ENCODE data around the gene DTD2.

DTD2 gene

DNA sequence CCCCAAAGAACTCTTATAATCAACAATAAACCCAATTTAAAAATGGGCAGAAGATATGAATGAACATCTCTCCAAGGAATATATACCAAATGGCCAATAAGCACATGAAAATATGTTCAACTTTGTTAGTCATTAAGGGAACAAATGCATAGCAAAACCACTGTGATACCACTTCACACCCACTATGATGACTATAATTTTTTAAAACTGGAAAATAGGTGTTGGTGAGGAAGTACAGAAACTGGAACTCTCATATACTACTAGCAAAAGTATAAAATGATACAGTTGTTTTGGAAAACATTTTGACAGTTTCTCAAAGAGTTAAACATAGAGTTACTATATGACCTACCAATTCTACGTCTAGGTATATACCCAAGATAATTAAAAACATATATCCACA is 27.5 kb downstream of the DTD2 start:
- Mint-ChIP-seq H3K27me3 (ENCODE audit: low read depth) (no peaks in the 10 kb centered on the region), H3K4me1 (ENCODE audit: low read depth) (peaks cover 2% of the 10 kb centered on the region), H3K36me3 (ENCODE audit: low read depth) (peaks cover 6% of the 10 kb centered on the region), H3K9me3 (peaks cover 6% of the 10 kb centered on the region), H3K4me3 (no peak overlapping the region), H3K27ac (no peak overlapping the region)
- no peak for DNase-seq (ENCODE audit: low spot score)

DNA sequence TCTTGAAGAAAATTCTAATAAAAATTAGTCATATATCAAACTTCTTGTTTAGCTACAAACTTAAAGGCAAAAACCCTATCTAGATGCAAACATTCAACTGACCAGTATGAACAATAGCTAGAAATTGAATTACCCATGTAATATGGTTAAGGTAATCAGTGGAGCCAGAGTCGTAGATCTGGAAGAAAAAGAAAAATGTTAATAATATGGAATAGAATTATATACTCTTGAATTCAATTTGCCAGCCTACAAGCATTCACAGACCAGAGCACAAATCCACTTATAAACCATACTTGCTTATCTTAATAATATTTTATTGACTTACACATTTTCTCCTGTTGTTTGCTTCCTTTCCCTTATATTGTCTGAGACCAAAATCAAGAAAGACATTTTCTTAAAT is 29.3 kb downstream of the DTD2 start:
- peaks cover 2% of the 10 kb centered on the region for H3K4me1 Mint-ChIP-seq (ENCODE audit: low read depth)
- H3K9me3 Mint-ChIP-seq = peaks cover 6% of the 10 kb centered on the region
- no peak for DNase-seq (ENCODE audit: low spot score)
- no peaks in the 10 kb centered on the region for H3K27me3 Mint-ChIP-seq (ENCODE audit: low read depth)
- H3K27ac Mint-ChIP-seq = no peak overlapping the region
- H3K4me3 Mint-ChIP-seq = no peak overlapping the region
- H3K36me3 Mint-ChIP-seq (ENCODE audit: low read depth) = peaks cover 6% of the 10 kb centered on the region

DNA sequence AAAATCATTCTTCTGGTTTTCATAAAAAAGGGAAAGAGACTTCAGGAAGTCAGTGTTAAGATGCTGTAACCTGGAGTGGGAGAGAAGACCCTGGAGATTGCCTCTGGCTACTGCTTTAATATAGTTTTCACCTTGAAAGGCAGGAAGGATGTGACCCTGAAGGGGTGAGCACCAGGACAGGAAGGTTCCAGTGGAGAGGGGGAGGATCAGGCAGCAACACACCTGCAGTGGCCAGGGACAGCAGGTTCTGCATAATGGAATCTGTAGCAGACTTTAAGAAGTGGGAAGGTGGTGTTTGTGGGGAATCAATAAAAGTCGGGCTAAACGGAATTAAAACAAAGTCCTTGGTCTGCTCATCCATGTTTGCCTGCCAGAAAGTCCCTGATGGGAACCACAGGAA is 30.6 kb downstream of the DTD2 start:
- Mint-ChIP-seq H3K4me1 (ENCODE audit: low read depth) (peaks cover 2% of the 10 kb centered on the region), H3K27me3 (ENCODE audit: low read depth) (no peaks in the 10 kb centered on the region), H3K36me3 (ENCODE audit: low read depth) (no peaks in the 10 kb centered on the region), H3K4me3 (no peak overlapping the region), H3K27ac (no peak overlapping the region), H3K9me3 (no peaks in the 10 kb centered on the region)
- DNase-seq (ENCODE audit: low spot score) = no peak

DNA sequence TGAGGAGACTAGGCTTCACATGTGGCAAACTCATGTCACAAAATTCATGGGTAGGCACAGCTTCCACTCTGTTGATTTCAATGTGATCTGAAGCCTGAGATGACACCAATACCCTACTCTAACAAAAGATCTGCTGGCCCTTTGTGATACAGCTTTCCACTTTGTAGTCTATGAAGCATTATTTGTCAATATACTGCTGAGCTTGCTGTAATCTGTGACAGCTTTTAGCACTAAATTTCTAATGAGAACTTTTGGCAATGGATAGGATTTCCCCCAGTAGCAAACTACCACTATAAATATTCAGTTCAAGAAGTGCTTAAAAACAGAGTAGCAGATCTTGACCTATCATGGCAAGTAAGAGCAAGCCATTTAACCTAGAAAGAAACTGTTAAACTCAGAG is 31.4 kb downstream of the DTD2 start:
- Mint-ChIP-seq H3K4me3 (no peak overlapping the region), H3K9me3 (no peaks in the 10 kb centered on the region), H3K27me3 (ENCODE audit: low read depth) (no peaks in the 10 kb centered on the region), H3K27ac (no peak overlapping the region), H3K36me3 (ENCODE audit: low read depth) (no peaks in the 10 kb centered on the region), H3K4me1 (ENCODE audit: low read depth) (peaks cover 7% of the 10 kb centered on the region)
- no peak for DNase-seq (ENCODE audit: low spot score)

DNA sequence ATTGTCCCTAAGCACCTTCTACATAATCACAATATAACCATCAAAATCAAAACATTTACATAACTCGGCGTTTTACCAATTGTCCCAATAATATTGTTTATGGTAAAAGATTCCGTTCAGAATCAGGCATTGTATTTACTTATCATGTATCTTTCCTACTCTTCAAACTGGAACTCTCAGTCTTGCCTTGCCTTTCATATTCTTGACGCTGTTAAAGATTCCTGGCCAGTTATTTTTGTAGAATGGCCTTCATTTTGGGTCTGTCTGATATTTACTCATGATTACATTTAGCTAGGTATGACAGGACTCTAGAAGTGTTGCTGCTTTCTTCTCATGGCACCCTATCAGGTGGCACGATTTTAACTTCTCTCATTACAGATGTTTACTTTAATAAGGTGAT is 36.1 kb downstream of the DTD2 start:
- Mint-ChIP-seq H3K27ac (peak overlapping the region; percentile 90), H3K27me3 (ENCODE audit: low read depth) (peaks cover 2% of the 10 kb centered on the region), H3K9me3 (no peaks in the 10 kb centered on the region), H3K36me3 (ENCODE audit: low read depth) (peaks cover 1% of the 10 kb centered on the region), H3K4me1 (ENCODE audit: low read depth) (peaks cover 20% of the 10 kb centered on the region), H3K4me3 (peak overlapping the region; percentile 97)
- DNase-seq (ENCODE audit: low spot score) = no peak

DNA sequence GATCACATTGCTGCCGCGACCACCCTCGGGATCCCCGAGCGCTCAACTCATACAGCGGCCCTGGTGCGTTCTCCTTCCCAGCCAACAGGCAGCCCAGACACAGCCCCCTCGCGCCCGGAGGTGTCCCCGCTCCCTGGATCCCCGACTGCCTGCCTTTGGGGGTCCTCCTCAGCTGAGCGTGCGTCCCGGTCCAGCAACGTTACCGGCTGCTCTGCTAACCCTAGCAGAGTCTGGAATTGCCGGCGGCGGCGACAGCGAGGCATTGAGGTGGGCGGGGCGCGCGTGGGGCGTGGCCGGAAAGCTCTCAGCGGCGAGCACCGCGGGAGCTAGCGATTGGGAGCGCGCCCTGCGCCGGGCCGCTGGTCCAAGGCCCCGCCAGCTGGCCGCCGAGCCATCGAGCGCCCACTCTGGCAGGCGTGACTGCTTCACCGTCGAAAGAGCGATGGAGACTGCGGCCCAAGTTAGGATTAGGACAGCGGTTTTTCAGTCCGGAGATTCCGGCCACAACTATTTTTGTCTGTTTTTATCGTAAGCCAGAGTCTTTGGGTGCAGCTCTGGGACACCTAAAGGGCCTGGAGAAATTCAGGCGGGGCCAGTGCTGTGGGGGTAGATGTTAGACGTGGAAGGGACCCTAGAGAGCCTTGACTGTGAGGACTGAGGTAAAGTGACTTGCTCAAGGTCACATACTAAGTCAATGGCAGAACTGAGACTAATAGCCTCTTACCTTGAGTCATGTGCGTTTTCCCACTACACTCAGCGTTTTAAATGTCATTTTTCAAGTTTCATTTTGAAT is 36.8 kb downstream of the DTD2 start, which contains the start of gene HEATR5A:
HEATR5A (minus strand) TSS at position 232 of the 793 bp plus-strand sequence. CDS start 17,575 bp downstream, outside the sequence.
- Mint-ChIP-seq H3K27ac (peak within 1 kb of the TSS; percentile 90), H3K4me3 (peak within 1 kb of the TSS; percentile 97), H3K27me3 (ENCODE audit: low read depth) (peaks cover 2% of the 10 kb centered on the region), H3K9me3 (no peaks in the 10 kb centered on the region), H3K36me3 (ENCODE audit: low read depth) (peaks cover 1% of the 10 kb centered on the region), H3K4me1 (ENCODE audit: low read depth) (peaks cover 20% of the 10 kb centered on the region)
- peak; percentile 91 for DNase-seq (ENCODE audit: low spot score)

DNA sequence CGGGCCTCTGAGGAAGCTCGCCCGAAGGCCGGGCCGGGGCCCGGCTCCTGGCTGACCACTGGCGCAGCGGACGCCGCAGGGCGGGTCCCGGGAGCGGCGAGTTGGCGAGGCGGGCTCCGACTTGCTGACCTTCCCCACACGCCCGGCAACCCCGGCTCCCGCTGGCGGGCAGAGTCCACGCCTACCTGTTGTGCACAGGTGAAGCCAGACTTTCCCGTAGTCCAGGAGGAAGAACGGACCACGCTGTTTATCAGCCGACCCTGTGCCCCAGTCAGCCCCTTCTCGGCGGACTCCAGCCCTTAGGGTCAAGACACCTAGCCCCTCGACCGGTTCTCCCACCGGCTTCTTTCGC is 37.4 kb downstream of the DTD2 start:
- H3K9me3 Mint-ChIP-seq = no peaks in the 10 kb centered on the region
- peaks cover 1% of the 10 kb centered on the region for H3K36me3 Mint-ChIP-seq (ENCODE audit: low read depth)
- peaks cover 2% of the 10 kb centered on the region for H3K27me3 Mint-ChIP-seq (ENCODE audit: low read depth)
- peak overlapping the region; percentile 90 for H3K27ac Mint-ChIP-seq
- peaks cover 20% of the 10 kb centered on the region for H3K4me1 Mint-ChIP-seq (ENCODE audit: low read depth)
- peak; percentile 18 for DNase-seq (ENCODE audit: low spot score)
- H3K4me3 Mint-ChIP-seq = peak overlapping the region; percentile 97

DNA sequence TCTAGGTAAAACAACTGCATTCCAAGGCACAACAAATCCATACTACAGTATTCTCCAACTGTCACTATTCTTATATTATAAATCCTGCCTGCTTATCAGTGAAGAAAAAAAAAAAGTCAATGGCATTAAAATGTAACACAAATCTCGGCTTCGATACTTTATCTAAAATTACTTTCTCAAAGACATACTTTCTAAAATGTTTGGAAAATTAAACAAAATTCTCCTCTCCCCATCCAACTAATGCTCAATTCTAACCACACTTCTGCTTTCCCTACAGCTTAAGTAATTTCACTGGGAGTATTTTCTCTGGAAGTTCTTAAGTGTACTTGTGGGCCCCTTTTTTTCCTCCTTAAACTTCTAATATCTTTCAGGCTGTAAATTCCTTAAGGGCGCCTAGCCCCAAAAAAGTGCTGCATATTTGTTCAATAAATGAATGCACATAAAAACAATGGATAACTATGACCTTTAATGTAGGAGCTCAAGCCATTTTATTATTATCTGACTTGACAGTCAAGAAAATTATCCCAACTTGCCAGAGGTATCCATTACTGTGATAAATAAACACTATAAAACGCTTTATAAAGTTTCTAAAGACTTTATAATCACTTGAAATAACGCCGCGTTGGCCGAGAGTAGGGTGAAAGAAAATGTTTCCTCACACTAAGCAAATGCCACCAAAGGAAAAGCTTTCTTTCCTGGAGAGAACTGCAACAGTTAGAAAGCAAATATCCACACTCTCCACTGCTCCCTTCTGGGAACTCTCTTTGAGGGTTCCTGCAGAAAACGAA is 37.9 kb downstream of the DTD2 start:
- peak overlapping the region; percentile 97 for H3K4me3 Mint-ChIP-seq
- no peak overlapping the region for H3K27ac Mint-ChIP-seq
- peaks cover 1% of the 10 kb centered on the region for H3K36me3 Mint-ChIP-seq (ENCODE audit: low read depth)
- H3K4me1 Mint-ChIP-seq (ENCODE audit: low read depth) = peaks cover 20% of the 10 kb centered on the region
- no peaks in the 10 kb centered on the region for H3K9me3 Mint-ChIP-seq
- no peak for DNase-seq (ENCODE audit: low spot score)
- peaks cover 2% of the 10 kb centered on the region for H3K27me3 Mint-ChIP-seq (ENCODE audit: low read depth)

DNA sequence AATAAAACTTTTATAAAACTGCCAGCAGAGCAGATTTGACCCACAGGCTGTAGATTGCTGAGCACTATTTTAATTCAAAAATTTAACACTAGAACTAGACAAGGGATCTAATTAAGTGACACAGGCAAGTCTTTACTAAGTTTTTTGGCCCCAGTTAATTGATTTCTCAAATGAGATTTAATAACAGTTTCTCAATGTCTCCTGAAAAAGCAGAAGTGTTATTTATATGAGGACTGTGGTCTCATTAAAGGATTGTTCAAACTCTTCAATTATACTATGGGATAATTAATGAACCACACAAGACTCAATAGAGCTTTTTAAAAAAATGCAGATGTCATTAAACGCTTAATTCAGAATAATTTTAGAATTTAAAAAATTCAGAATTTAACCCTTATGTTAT is 38.9 kb downstream of the DTD2 start:
- Mint-ChIP-seq H3K27ac (no peak overlapping the region), H3K27me3 (ENCODE audit: low read depth) (peaks cover 2% of the 10 kb centered on the region), H3K36me3 (ENCODE audit: low read depth) (peaks cover 1% of the 10 kb centered on the region), H3K9me3 (no peaks in the 10 kb centered on the region), H3K4me3 (no peak overlapping the region), H3K4me1 (ENCODE audit: low read depth) (peaks cover 26% of the 10 kb centered on the region)
- DNase-seq (ENCODE audit: low spot score) = no peak

DNA sequence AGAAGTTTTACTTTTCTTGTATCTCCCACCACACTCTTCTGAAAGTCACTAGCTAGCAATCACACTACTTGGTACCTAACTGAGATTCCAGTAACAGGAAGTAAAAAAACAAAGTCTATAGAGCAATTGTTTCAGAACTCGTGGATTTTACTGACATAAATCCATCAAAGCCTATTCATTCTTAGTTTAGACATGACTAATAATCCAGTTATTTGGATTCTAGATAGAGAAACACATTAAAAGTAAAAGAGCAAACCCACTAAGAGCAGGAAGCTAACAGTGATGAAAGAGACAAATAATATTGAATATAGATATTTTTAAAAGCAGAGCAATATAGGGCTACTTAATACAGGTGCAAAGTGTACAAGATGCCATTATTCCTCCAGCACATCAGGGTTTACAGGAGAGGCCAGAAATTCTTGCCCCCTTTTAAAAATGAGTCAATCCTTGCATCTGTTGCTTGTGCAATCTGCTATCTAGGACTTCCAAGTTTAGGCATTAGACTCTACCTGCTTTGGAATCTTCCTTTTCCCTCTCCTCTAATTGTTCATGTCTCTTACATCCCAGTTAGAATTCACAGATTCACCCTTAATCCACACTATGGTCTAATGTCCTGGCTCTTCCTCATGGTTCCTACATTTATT is 43.0 kb downstream of the DTD2 start:
- Mint-ChIP-seq H3K27me3 (ENCODE audit: low read depth) (peaks cover 1% of the 10 kb centered on the region), H3K27ac (no peak overlapping the region), H3K4me1 (ENCODE audit: low read depth) (peaks cover 22% of the 10 kb centered on the region), H3K9me3 (no peaks in the 10 kb centered on the region), H3K36me3 (ENCODE audit: low read depth) (peaks cover 5% of the 10 kb centered on the region), H3K4me3 (no peak overlapping the region)
- no peak for DNase-seq (ENCODE audit: low spot score)

DNA sequence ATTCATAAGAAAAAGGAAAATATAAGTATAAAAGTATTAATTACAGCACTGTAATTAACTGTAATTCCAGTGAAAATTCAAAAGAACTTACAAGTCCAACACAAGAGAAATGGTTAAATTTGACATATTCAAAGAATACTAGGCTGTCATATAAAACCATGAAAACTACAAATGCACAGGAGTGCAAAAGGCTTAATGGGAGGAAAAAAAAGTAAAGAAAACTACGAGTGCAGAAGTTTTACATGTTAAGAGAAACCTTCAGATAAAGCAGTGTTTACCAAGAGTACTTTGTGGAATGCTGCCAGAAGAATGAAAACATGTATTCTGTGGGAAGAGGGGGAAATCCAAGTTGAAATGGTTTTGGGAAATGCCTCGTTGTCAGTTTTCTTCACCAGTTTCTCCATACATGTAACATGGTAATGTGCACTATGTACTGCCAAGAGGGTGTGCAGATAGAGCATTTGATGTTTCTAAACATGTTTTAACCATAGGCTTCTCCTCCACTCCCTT is 46.0 kb downstream of the DTD2 start:
- no peak overlapping the region for H3K4me3 Mint-ChIP-seq
- H3K27ac Mint-ChIP-seq = no peak overlapping the region
- H3K36me3 Mint-ChIP-seq (ENCODE audit: low read depth) = peaks cover 5% of the 10 kb centered on the region
- H3K9me3 Mint-ChIP-seq = no peaks in the 10 kb centered on the region
- H3K27me3 Mint-ChIP-seq (ENCODE audit: low read depth) = no peaks in the 10 kb centered on the region
- no peak for DNase-seq (ENCODE audit: low spot score)
- peaks cover 14% of the 10 kb centered on the region for H3K4me1 Mint-ChIP-seq (ENCODE audit: low read depth)

DNA sequence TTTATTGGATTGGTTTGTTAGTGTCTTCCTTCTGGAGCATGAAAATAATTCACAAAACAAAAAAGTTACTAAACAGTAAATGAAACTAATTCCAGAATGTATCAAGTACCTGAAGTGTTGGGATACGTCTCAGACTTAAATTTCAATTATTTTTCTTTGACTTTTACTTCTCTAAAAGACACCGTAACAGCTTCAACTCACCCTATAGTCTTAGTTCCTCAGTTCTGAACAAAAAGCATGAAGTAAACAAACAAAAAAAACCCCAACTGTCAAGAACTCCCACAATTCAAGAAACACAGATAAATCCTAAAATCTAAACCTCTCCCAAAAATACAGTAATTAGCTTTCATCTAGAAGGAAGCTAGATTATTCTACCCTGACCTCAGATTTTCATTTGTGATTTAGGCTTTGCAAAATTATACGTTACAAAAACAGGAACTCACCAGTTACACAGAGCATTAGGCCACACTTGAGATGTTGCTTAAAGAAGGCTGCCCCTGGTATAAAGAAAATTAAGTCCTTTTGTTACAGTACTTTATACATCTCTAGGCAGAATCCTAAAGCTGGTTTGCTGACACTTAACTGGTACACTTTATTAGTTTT is 47.2 kb downstream of the DTD2 start:
- no peaks in the 10 kb centered on the region for H3K27me3 Mint-ChIP-seq (ENCODE audit: low read depth)
- H3K4me3 Mint-ChIP-seq = no peak overlapping the region
- peaks cover 14% of the 10 kb centered on the region for H3K4me1 Mint-ChIP-seq (ENCODE audit: low read depth)
- H3K36me3 Mint-ChIP-seq (ENCODE audit: low read depth) = peaks cover 5% of the 10 kb centered on the region
- H3K27ac Mint-ChIP-seq = no peak overlapping the region
- DNase-seq (ENCODE audit: low spot score) = no peak
- H3K9me3 Mint-ChIP-seq = no peaks in the 10 kb centered on the region

DNA sequence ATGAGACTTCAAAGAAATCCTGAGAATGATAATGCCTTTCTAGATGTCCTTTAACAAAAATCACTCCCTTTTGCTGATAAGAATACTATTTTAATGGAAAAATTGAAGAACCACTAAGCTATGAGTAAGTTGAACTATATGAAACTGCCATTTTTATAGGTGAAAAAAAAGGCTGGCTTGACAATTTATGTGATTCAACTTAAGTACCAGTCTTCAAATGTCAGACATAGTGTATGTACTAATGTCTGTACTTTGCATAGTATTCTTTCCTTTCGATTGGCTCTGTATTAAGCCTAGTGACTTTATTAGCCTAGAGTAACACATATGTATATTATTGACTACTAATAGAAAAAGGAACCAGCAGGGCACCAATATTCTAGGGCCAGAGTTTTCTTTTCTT is 48.9 kb downstream of the DTD2 start:
- H3K27ac Mint-ChIP-seq = no peak overlapping the region
- H3K9me3 Mint-ChIP-seq = no peaks in the 10 kb centered on the region
- no peak overlapping the region for H3K4me3 Mint-ChIP-seq
- H3K36me3 Mint-ChIP-seq (ENCODE audit: low read depth) = peaks cover 5% of the 10 kb centered on the region
- DNase-seq (ENCODE audit: low spot score) = no peak
- no peaks in the 10 kb centered on the region for H3K27me3 Mint-ChIP-seq (ENCODE audit: low read depth)
- H3K4me1 Mint-ChIP-seq (ENCODE audit: low read depth) = peaks cover 9% of the 10 kb centered on the region

All from T-helper 2 cell treated with Interferon-gamma antibody and Interleukin-4, amounts not matched to agents 5 μg/mL and 100 μg/mL, for 36 hours (primary cell).